ENCODE measurements around the gene WHRN.

The WHRN gene

GRCh38 chr9:114357911-114358328 lies 147.4 kb downstream of the WHRN start:
- DNase-seq = no peak

GRCh38 chr9:114357360-114357759 lies 147.9 kb downstream of the WHRN start:
- no peak for DNase-seq

- DNase-seq = no peak
These were observed 148.5 kb downstream of the WHRN start for GRCh38 chr9:114356792-114357191.

- no peak for DNase-seq
These were observed 149.5 kb downstream of the WHRN start for GRCh38 chr9:114355821-114356220.
